GM21515 (cell line): ENCODE data around the gene CDS1.
"Not testable (repeated sequence)": the region's sequence is repeated elsewhere in the genome, so short reads cannot be mapped to it uniquely, and the experiment has no call there.

Experiments used
- ATAC-seq: cut with Tn5 transposase; IDR thresholded peaks from one replicate; pipeline ENCODE4 v1.9.1; 2021; ENCODE audit not compliant: unreplicated experiment

Gene CDS1

GRCh38 chr4:84606645-84607044, 23.7 kb downstream of the CDS1 start:
- no peak for ATAC-seq

- ATAC-seq, result no peak
These were observed 28.6 kb downstream of the CDS1 start for GRCh38 chr4:84611531-84611930.

GRCh38 chr4:84614891-84615290, 32.0 kb downstream of the CDS1 start:
- ATAC-seq, result no peak

GRCh38 chr4:84615355-84615754, 32.4 kb downstream of the CDS1 start:
- ATAC-seq, result no peak

GRCh38 chr4:84622959-84623358, 40.0 kb downstream of the CDS1 start:
- ATAC-seq, result no peak

- ATAC-seq, result no peak
These were observed 40.7 kb downstream of the CDS1 start for GRCh38 chr4:84623661-84624060.

- no peak for ATAC-seq
These were observed 43.7 kb downstream of the CDS1 start for GRCh38 chr4:84626673-84627072.

- ATAC-seq, result no peak
These were observed 48.6 kb downstream of the CDS1 start for GRCh38 chr4:84631573-84631972.

- ATAC-seq, result no peak
These were observed 49.2 kb downstream of the CDS1 start for GRCh38 chr4:84632092-84632491.

- ATAC-seq, result no peak
These were observed 52.0 kb downstream of the CDS1 start for GRCh38 chr4:84634961-84635360.

GRCh38 chr4:84638092-84638491, 55.2 kb downstream of the CDS1 start:
- ATAC-seq, result no peak

- ATAC-seq, result no peak
These were observed 56.2 kb downstream of the CDS1 start for GRCh38 chr4:84639145-84639544.

- ATAC-seq, result no peak
These were observed 61.2 kb downstream of the CDS1 start for GRCh38 chr4:84644087-84644486.

GRCh38 chr4:84647312-84647884, 64.5 kb downstream of the CDS1 start:
- no peak for ATAC-seq

GRCh38 chr4:84648178-84648577, 65.3 kb downstream of the CDS1 start:
- no peak for ATAC-seq

GRCh38 chr4:84648863-84649647, 66.1 kb downstream of the CDS1 start:
- ATAC-seq, result no peak

- ATAC-seq, result no peak
These were observed 68.6 kb downstream of the CDS1 start for GRCh38 chr4:84651499-84651898.

- ATAC-seq, result no peak
These were observed 69.6 kb downstream of the CDS1 start for GRCh38 chr4:84652478-84652877.

- no peak for ATAC-seq
These were observed 77.7 kb downstream of the CDS1 start for GRCh38 chr4:84660606-84661005.

- no peak for ATAC-seq
These were observed 78.4 kb downstream of the CDS1 start for GRCh38 chr4:84661191-84661939.

GRCh38 chr4:84664767-84665166, 81.8 kb downstream of the CDS1 start:
- ATAC-seq, result not testable (repeated sequence)

- ATAC-seq, result no peak
These were observed 83.5 kb downstream of the CDS1 start for GRCh38 chr4:84666439-84666838.
